PFSK-1 (cell line): ENCODE results near the gene FASN.

Experiments
- FOXP2 ChIP-seq: optimal IDR thresholded peaks from 2 replicates; pipeline ENCODE3; 2011; ENCODE audit warnings: borderline replicate concordance, control low read depth, inconsistent platforms; ENCODE audit not compliant: insufficient read depth; ENCODE audit errors: extremely low read length, extremely low read depth
- POLR2AphosphoS5 ChIP-seq: IDR thresholded peaks from 2 replicates; pipeline ENCODE4 v1.6.1; 2012; ENCODE audit warnings: low read depth, mild to moderate bottlenecking, control low read depth, low read length, moderate library complexity
- SIN3A ChIP-seq: IDR thresholded peaks from 2 replicates; pipeline ENCODE4 v1.6.1; 2012; ENCODE audit warnings: mild to moderate bottlenecking, low read length, moderate library complexity, borderline replicate concordance; ENCODE audit not compliant: insufficient read depth
- TAF1 ChIP-seq: IDR thresholded peaks from 2 replicates; pipeline ENCODE4 v1.6.1; 2012; ENCODE audit warnings: low read length, control low read depth, borderline replicate concordance; ENCODE audit not compliant: insufficient read depth
- TF ChIP-seq, protein P1 (sequence below), 2 experiments: IDR thresholded peaks; 2 replicates each; pipeline versions ENCODE4 v1.6.1 to v1.8.0; 2011 to 2012; ENCODE audit warnings: low read depth in 2 of 2, low read length in 2 of 2, control low read depth in 1 of 2, inconsistent platforms in 1 of 2, mild to moderate bottlenecking in 1 of 2, moderate library complexity in 1 of 2; ENCODE audit not compliant: insufficient read depth in 1 of 2

DNA sequence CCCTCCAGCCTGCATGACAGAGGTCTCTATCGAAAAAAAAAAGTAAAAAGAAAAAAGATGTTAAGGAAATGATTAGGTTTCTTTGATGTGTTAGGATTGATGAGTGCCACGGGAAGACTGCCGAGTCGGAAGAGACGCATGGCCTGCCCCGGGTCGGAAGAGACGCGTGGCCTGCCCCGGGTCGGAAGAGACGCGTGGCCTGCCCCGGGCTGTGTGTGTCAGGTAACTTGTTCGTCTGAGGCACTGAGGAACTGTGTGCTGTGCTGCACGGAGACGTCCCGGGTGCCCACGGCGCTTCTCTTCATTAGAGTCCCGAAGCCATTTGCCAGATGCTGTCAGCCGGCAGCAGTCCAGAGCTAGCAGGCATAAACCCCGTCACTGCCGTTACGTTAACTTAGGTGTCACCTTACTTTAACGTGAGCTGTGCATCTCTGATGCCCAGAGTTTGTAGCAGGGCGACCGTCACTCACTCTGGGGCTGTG lies 40.5 kb upstream of the FASN start:
- TF ChIP-seq POLR2AphosphoS5: no peak
- TF ChIP-seq, protein P1, sequence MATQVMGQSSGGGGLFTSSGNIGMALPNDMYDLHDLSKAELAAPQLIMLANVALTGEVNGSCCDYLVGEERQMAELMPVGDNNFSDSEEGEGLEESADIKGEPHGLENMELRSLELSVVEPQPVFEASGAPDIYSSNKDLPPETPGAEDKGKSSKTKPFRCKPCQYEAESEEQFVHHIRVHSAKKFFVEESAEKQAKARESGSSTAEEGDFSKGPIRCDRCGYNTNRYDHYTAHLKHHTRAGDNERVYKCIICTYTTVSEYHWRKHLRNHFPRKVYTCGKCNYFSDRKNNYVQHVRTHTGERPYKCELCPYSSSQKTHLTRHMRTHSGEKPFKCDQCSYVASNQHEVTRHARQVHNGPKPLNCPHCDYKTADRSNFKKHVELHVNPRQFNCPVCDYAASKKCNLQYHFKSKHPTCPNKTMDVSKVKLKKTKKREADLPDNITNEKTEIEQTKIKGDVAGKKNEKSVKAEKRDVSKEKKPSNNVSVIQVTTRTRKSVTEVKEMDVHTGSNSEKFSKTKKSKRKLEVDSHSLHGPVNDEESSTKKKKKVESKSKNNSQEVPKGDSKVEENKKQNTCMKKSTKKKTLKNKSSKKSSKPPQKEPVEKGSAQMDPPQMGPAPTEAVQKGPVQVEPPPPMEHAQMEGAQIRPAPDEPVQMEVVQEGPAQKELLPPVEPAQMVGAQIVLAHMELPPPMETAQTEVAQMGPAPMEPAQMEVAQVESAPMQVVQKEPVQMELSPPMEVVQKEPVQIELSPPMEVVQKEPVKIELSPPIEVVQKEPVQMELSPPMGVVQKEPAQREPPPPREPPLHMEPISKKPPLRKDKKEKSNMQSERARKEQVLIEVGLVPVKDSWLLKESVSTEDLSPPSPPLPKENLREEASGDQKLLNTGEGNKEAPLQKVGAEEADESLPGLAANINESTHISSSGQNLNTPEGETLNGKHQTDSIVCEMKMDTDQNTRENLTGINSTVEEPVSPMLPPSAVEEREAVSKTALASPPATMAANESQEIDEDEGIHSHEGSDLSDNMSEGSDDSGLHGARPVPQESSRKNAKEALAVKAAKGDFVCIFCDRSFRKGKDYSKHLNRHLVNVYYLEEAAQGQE (IDR thresholded peaks at IDR 0.05; ENCODE audit: insufficient read depth in 1 of 2, low read depth in 2 of 2, low read length in 2 of 2): no peak
- no peak for TF ChIP-seq TAF1
- no peak for TF ChIP-seq SIN3A
- TF ChIP-seq FOXP2: no peak
